NT2/D1 (cell line): ENCODE data around the gene CDH22.

Source experiments
- SUZ12 ChIP-seq: IDR thresholded peaks from 2 replicates; pipeline ENCODE4 v1.6.1; 2011; ENCODE audit not compliant: insufficient read length, insufficient read depth; ENCODE audit errors: extremely low read depth
- YY1 ChIP-seq: IDR thresholded peaks from 2 replicates; pipeline ENCODE4 v1.6.1; 2011; ENCODE audit not compliant: insufficient read length, insufficient read depth
- ZNF274 ChIP-seq: IDR thresholded peaks from 2 replicates; pipeline ENCODE4 v1.6.1; 2011; ENCODE audit warnings: mild to moderate bottlenecking, low read depth, low read length

GRCh38 chr20:46178891-46179290, 129.4 kb downstream of the CDH22 start:
- TF ChIP-seq ZNF274 (no peak), SUZ12 (no peak), YY1 (no peak)
